AG09319 (cell line): Measurements from ENCODE around the gene GLIS1.

Experiments
- DNase-seq: peaks from one replicate; pipeline ENCODE4 v3.0.0-alpha.2; 2010; ENCODE audit warnings: low read depth; ENCODE audit errors: extremely low read depth
- TF ChIP-seq, protein P1 (sequence below): IDR thresholded peaks from 2 replicates; pipeline ENCODE4 v1.5.1; 2011; ENCODE audit warnings: low read depth, mild to moderate bottlenecking, inconsistent platforms, low read length, moderate library complexity

The GLIS1 gene

DNA sequence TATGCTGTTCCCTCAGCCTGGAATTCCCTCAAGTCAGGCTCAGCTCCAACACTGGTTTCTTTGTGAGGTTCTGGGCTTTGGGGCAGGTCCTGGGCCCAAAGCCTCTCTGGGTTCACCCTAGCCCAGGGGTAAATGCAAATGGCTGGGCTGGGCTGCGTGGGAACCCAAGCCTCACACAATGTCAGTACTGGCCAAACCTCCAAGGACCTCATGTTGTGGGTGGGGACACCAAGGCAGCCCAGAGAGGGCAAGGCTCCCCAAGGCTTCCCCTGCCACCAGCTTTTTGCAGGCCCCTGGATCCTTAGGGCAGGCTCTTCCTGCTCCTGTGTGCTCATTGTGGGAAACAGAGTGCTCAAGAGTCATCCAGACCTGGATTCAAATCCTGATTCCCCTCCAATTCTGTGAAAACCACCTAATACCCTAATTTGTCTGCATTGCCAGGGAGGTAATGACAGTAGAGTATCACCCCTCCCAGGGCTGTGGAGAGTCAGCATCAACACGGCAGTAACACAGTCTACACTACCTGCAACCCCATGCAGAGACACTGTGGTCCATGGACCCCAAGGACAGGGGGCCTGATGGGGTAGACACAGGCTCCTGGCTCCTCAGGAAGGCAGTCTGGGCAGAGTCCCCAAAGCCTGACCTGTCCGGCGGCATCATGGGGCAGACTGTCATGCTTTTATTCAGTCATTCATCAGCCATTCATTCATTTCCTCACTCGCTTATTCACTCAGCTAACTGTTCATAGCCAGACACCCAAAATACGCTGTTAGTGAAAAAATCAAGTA lies 194.0 kb downstream of the GLIS1 start:
- DNase-seq, result no peak

DNA sequence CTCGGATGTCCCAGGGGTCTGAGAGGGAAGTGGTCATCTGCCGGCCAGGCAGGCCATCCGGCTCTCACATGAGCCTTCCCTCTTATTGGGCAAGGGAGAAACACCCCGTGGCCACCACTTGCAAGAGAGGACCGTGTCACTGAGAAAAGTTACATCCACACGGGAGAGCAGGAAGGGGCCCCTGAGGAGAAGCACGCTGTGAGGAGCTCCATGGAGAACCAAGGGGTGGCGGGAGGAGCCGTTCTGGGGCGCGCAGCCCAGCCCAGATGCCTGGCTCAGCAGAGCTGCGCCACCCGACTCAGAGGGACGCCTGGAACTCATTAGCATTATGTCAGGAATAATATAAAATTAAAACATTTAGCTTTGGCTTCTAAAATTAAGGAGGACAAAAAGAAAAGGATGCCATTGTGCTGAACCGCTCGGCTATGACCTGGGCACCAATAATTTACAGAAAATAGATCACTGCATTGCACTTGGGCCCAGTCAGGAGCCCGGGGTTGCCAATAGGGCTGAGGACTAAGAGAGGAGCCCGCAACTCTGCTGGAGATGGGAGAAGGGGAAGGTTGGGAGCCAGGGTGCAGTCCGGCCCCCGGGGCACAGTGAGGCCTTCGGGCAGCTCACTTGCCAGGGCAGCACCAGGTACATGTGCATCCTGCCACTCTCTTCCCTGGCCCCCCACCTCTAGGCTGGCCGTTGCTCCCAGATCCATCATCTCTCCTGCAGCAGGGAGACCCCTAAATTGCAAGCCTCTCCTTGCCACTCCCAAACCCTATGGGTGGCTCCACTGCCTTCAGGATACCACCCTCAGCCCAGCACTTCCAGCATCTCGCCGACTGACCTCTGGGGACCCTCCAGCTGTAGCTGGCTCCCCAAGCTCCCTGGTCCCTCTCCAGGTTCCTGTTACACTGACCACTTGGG lies 194.9 kb downstream of the GLIS1 start:
- TF ChIP-seq, protein P1, sequence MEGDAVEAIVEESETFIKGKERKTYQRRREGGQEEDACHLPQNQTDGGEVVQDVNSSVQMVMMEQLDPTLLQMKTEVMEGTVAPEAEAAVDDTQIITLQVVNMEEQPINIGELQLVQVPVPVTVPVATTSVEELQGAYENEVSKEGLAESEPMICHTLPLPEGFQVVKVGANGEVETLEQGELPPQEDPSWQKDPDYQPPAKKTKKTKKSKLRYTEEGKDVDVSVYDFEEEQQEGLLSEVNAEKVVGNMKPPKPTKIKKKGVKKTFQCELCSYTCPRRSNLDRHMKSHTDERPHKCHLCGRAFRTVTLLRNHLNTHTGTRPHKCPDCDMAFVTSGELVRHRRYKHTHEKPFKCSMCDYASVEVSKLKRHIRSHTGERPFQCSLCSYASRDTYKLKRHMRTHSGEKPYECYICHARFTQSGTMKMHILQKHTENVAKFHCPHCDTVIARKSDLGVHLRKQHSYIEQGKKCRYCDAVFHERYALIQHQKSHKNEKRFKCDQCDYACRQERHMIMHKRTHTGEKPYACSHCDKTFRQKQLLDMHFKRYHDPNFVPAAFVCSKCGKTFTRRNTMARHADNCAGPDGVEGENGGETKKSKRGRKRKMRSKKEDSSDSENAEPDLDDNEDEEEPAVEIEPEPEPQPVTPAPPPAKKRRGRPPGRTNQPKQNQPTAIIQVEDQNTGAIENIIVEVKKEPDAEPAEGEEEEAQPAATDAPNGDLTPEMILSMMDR, result no peak
- DNase-seq, result no peak

More for the DNA sequence above, 194.0 kb downstream of the GLIS1 start:
- TF ChIP-seq, protein P1, result no peak

DNA sequence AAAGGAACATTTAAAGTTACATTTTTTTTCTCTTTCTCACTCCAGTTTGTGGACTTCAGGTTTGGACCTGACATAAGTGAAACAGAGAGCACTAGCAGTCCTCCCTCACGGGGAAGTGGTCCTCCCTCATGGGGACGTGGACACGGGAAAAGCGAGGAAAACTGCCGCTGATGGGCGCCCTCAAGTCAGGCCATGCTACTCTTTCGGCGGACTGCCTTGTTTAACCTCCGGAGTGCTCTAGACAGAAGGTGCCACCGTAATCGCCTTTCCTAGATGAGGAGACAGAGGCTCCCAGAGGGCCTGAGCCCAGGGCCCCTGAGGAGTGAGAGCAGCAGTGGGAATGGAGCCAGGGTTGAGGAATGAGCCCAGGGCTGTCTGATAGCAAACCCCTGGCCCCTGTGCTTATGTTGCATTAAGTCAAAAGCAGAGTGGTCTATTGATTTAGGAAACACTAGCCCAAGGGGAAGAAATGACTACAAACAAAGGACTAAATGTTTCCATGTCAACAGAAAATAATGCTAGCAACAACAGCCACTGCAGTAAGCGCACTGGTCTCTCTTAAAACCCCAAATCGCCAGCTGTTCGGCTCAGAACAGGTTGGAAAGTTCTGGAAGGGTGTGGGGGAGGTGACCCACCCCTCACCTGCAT lies 195.7 kb downstream of the GLIS1 start:
- DNase-seq, result no peak
- TF ChIP-seq, protein P1, result no peak

DNA sequence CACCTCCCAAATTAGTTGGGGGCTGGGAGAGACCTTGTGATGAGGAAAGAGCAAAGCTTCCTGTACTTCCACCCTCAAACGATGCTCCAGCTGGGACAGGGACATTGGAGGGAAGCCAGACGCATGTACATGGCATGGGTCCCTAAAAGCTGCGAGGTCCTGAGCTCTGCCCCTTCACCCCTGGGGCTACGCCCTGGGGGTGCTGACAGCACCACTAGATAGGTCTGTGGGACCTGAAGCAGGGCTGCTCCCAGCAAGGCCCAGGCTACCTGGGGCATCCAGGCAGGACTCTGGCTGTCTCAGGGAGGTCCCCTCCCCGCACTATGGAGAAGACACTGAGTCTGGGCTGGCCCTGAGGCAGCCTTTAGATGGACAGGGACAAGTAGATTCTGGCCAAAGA lies 196.4 kb downstream of the GLIS1 start:
- TF ChIP-seq, protein P1, result no peak
- no peak for DNase-seq

DNA sequence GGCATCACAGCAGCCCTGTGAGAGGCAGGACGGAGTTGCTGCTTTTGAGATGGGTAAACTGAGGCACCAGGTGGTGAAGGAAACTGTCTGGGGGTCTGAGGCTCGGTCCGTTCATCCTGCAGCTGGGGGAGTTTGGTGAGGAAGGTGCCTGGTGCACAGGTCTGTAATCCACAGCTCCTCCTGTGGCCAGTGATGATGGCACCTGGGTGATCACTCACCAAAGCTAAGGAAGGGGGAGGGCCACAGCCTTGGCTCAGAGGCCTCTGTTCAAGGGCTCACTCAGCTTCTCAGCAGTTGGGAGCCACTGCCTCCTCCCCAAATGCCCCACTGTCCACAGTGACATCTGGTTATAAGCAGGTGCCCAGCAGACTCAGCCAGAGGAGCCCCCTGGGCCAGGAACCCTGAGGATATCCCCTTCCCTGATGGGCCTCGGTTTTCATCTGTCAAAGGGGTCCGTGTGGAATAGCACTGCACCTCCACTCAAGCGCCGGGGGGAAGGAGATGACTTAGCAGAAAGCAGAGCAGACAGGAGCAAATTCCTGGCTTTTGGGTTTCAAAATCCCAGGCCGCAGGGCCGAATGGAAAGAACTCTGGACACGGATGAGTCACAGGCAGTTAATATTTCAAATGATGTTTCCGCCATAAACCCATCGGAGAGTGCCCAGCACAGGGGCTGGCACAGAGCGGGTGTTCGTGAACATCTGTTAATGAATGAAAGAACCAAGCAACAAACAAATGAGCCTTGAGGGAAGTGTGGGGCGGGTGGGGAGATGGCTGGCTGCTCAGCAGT lies 197.0 kb downstream of the GLIS1 start:
- TF ChIP-seq, protein P1, result peak; percentile 54
- DNase-seq, result peak; percentile 80

DNA sequence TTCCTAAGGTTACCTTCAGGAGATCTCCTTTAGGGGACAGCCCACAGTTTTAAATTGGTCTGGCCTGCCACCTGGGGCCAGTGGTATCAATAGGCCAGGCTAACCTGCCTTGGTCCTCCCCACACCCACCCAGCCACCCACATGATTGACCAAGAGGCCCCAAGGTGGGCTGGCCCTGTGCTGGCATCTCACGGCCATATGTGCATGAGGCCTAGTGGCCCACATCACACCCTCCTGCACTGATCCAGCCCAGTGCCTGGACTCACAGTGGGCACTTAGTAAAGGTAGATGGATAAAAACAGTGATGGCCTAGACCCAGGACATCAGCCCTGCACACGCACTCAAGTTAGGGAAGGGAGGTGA lies 197.7 kb downstream of the GLIS1 start:
- TF ChIP-seq, protein P1, result no peak
- DNase-seq, result no peak
